ENCODE measurements around the gene ATP12A.

The ATP12A gene

GRCh38 chr13:24663586-24663985, 16.6 kb upstream of the ATP12A start:
- no peak for DNase-seq

- no peak for DNase-seq
Observed at GRCh38 chr13:24664726-24665409, 15.3 kb upstream of the ATP12A start.

- DNase-seq = no peak
Observed at GRCh38 chr13:24668511-24668910, 11.7 kb upstream of the ATP12A start.

- DNase-seq = no peak
Observed at GRCh38 chr13:24668955-24669582, 11.1 kb upstream of the ATP12A start.

- DNase-seq = no peak
Observed at GRCh38 chr13:24670174-24670573, 10.0 kb upstream of the ATP12A start.

GRCh38 chr13:24670961-24671381, 9.2 kb upstream of the ATP12A start:
- peak; percentile 25 for DNase-seq

GRCh38 chr13:24671386-24672113, 8.7 kb upstream of the ATP12A start:
- peak; percentile 80 for DNase-seq

- no peak for DNase-seq
Observed at GRCh38 chr13:24672141-24673132, 7.8 kb upstream of the ATP12A start.

GRCh38 chr13:24675806-24676570, 4.2 kb upstream of the ATP12A start:
- DNase-seq = no peak

- DNase-seq = no peak
Observed at GRCh38 chr13:24678151-24678550, 2.1 kb upstream of the ATP12A start.

GRCh38 chr13:24679686-24680085, 522 bp upstream of the ATP12A start:
- DNase-seq = no peak

- DNase-seq = no peak
Observed at GRCh38 chr13:24680921-24681604, 855 bp downstream of the ATP12A start.

GRCh38 chr13:24681930-24682329, 1.7 kb downstream of the ATP12A start:
- DNase-seq = no peak

- DNase-seq = no peak
Observed at GRCh38 chr13:24682353-24682752, 2.1 kb downstream of the ATP12A start.

- DNase-seq = no peak
Observed at GRCh38 chr13:24683351-24683750, 3.1 kb downstream of the ATP12A start.

- peak; percentile 45 for DNase-seq
Observed at GRCh38 chr13:24683838-24684599, 3.8 kb downstream of the ATP12A start.

GRCh38 chr13:24684600-24684998, 4.4 kb downstream of the ATP12A start:
- DNase-seq = peak; percentile 50

- DNase-seq = no peak
Observed at GRCh38 chr13:24685314-24685713, 5.1 kb downstream of the ATP12A start.

- DNase-seq = no peak
Observed at GRCh38 chr13:24687611-24688010, 7.4 kb downstream of the ATP12A start.

- no peak for DNase-seq
Observed at GRCh38 chr13:24688111-24688510, 7.9 kb downstream of the ATP12A start.
